HCEC 1CT (cell line): ENCODE data around the gene PDCL2.

Experiments
- DNase-seq: peaks from one replicate; pipeline ENCODE4 v3.0.0-alpha.2; 2017

The PDCL2 gene

DNA sequence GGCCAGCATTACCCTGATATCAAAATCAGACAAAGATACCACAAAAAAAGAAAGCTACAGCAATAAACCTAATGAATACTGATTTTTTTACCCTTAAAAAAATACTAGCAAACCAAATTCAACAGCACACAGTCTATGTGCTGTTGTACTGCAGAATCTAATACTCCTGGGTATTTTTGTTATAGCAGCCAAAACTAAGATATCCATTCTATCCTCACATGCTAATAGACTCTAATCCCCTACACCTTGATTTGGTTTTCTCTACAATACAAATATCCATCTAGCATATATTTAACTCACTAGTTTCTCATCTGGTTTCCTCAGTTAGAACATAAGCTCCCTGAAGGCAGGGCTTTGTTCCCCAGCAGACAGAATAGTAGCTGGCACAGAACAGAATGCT lies 57.7 kb downstream of the PDCL2 start:
- no peak for DNase-seq

GRCh38 chr4:55530691-55531090 lies 61.4 kb downstream of the PDCL2 start:
- no peak for DNase-seq

DNA sequence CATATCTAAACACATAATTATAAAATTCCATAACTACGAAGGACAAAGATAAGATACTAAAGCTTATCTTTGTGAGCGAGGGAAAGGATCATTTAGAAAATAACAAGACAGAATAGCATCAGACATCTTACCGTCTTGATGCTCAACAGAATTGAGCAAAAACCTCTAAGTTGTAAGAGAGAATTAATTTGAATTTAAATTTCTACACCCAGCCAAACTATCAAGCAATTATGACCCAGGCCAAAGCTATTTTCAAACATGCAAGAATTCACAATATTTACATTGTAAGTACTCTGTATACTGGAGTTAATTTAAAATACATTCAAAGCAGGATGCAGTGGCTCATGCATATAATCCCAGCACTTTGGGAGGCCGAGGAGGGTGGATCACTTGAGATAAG lies 61.9 kb downstream of the PDCL2 start:
- no peak for DNase-seq

GRCh38 chr4:55528491-55528890 lies 63.6 kb downstream of the PDCL2 start:
- DNase-seq = no peak

- peak; percentile 55 for DNase-seq
Observed at GRCh38 chr4:55524844-55525571, 67.0 kb downstream of the PDCL2 start.

DNA sequence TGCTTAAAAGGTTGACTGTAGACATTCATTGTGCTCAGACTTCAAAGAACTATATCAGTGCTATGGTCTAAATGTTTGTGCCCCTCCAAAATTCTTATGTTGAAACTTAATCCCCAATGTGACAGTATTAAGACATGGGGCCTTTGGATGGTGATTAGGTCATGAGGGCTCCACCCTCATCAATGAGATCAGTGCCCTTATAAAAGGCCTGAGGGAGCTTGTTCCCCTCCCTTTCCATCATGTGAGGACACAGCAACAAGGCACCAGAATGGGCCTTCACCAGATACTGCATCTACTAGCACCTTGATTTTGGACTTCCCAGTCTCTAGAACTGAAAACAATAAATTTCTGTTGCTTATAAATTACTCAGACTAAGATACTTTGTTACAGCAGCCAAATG lies 73.6 kb downstream of the PDCL2 start:
- DNase-seq = no peak

- DNase-seq = no peak
Observed at GRCh38 chr4:55517526-55518229, 74.4 kb downstream of the PDCL2 start.

- peak; percentile 8 for DNase-seq
Observed at GRCh38 chr4:55512922-55513571, 79.0 kb downstream of the PDCL2 start.

DNA sequence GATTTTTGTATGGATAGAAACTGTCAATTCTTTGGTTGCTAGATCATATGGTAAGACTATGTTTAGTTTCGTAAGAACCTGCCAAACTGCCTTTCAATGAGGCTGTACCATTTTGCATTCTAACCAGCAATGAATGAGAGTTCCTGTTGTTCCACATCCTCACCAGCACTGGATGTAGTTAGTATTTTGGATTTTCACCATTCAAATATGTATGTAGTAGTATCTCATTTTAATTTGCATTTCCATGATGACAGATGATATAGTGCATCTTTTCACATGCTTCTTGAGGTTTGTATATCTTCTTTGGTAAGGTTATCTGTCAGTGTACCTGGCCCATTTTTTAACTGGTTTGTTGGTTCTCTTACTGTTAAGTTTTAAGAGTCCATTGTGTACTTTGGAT lies 80.0 kb downstream of the PDCL2 start:
- no peak for DNase-seq

DNA sequence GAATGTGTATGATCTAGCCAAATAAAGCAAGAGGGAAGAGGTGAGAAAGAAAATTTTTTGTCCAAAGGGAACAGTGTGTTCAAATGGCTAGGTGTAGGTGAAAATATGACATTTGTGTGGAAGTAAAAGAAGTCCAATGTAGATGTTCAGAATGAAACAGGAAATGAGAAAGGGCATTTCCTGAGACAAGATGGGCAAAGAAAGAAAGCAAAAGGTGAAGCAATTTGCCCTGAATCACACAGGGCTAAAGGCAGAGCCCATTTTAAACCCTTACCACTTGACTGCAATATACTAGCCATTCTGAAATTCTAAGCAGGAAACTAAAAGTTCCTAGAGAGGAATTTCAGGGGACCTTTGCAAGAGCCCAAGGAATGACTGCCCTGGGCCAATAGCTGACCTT lies 81.4 kb downstream of the PDCL2 start:
- DNase-seq = no peak

DNA sequence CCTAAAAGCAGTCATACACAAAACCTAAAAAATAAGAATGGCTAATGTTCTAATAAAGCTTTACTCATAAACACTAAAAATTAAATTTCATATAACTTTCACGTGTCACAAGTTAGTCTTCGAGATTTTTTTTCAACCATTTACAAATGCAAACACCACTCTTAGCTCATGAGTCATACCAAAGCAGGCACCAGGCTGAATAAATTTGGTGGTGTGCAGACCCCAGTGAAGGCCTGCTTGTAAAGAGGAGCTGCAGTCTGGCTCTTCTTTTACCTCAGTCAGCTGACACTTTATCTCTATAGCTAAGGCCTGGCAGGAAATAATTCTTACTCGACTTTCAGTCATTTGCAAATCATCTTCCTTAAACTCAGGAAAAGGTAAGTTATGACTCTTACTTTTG lies 82.8 kb downstream of the PDCL2 start:
- no peak for DNase-seq

DNA sequence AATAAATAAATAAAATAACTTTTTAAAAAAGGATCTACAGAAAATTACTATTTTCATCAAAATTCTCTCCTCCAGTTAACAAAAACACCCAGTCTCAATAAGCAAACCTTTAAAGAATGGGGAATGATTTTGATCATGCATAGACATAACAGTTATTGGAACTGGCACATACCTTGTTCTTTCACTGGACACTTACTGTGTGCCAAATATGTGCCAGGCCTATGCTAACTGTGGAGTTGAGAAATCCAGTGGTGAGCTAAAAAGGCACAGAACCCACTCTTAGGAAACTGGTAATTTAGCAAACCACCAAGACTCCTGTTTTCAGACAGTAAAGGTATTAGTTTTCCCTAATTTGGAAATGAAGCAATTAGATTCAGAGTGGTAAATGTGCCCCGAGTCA lies 84.4 kb downstream of the PDCL2 start:
- DNase-seq = no peak
